ENCODE results near the gene GINS1. TPM values are rescaled to one million over a fixed set of nuclear protein-coding genes. Genes with fewer than 3 reads are reported as not detected.

The GINS1 gene
- total and polyA plus RNA-seq, 7 donors = 0.28 to 7.6 (median 1.2) TPM

DNA sequence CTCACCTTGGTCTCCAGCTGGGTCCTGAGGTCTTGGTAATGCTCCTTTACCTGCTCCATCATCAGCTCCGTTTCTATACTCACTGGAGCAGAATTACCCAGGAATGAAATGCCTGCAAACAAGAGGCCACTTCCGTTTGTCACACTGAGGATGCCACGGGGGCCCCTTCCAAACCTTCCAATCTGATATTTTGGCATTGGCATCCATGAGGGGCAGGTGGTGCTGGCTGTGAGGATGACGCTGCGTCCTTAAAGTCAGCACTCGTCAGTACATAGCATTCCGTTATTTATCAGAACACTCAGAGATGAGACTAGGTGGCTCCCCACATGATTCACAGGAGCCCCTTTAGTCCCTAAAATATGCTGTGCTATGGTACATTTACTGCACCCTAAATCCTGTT lies 72.7 kb downstream of the GINS1 start:
- WGBS, 2 donors = 92 to 94% methylated on average over 7 of the region's 7 CpGs
- intact Hi-C loops (cut with DNase I) = no loop called here
- TF ChIP-seq, protein P1, sequence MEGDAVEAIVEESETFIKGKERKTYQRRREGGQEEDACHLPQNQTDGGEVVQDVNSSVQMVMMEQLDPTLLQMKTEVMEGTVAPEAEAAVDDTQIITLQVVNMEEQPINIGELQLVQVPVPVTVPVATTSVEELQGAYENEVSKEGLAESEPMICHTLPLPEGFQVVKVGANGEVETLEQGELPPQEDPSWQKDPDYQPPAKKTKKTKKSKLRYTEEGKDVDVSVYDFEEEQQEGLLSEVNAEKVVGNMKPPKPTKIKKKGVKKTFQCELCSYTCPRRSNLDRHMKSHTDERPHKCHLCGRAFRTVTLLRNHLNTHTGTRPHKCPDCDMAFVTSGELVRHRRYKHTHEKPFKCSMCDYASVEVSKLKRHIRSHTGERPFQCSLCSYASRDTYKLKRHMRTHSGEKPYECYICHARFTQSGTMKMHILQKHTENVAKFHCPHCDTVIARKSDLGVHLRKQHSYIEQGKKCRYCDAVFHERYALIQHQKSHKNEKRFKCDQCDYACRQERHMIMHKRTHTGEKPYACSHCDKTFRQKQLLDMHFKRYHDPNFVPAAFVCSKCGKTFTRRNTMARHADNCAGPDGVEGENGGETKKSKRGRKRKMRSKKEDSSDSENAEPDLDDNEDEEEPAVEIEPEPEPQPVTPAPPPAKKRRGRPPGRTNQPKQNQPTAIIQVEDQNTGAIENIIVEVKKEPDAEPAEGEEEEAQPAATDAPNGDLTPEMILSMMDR (IDR thresholded peaks at IDR 0.05) = no peak
- TF ChIP-seq POLR2A (IDR thresholded peaks at IDR 0.05) (no peak), EP300 (IDR thresholded peaks at IDR 0.05) (no peak)
- no peaks in the 10 kb centered on the region for H3K27me3 ChIP-seq
- H3K36me3 ChIP-seq = peaks cover 0 to 78% (median 4%) of the 10 kb centered on the region in 4 donors
- no peaks in the 10 kb centered on the region for H3K9me3 ChIP-seq
- no peaks in the 10 kb centered on the region for H3K4me1 ChIP-seq
- no peak for DNase-seq
- H3K4me3 ChIP-seq = no peak overlapping the region
- H3K27ac ChIP-seq = no peak overlapping the region

DNA sequence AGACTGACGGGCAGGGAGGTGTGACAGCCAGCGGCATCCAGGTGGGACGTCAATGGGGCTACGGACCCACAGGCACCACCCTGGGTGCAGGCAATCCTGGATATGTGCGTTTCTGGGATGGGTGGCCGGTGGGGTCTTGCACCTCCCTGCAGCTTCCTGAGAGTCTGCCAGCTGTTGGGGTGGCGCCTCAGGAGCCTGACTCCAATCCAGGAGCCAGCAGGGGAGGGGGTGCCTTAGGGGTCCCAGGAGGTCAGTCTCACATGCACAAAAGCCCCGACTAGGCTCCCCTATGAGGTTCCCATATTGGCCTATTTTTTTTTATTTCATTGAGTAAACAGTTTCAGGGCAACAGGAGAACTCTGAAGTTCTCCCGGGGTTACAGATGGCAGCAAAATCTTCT lies 73.3 kb downstream of the GINS1 start:
- TF ChIP-seq EP300 (IDR thresholded peaks at IDR 0.05) (no peak), POLR2AphosphoS5 (IDR thresholded peaks at IDR 0.05) (no peak), POLR2A (IDR thresholded peaks at IDR 0.05) (no peak)
- TF ChIP-seq, protein P1 (IDR thresholded peaks at IDR 0.05) = no peak
- Histone ChIP-seq H3K9me3 (no peaks in the 10 kb centered on the region), H3K36me3 (peaks cover 0 to 78% (median 4%) of the 10 kb centered on the region in 4 donors), H3K4me3 (no peak overlapping the region), H3K27ac (no peak overlapping the region), H3K4me1 (no peaks in the 10 kb centered on the region), H3K27me3 (no peaks in the 10 kb centered on the region)
- intact Hi-C loops (cut with DNase I) = no loop called here
- DNase-seq = no peak
- 92 to 93% methylated on average over 9 of the region's 9 CpGs for WGBS, 2 donors

DNA sequence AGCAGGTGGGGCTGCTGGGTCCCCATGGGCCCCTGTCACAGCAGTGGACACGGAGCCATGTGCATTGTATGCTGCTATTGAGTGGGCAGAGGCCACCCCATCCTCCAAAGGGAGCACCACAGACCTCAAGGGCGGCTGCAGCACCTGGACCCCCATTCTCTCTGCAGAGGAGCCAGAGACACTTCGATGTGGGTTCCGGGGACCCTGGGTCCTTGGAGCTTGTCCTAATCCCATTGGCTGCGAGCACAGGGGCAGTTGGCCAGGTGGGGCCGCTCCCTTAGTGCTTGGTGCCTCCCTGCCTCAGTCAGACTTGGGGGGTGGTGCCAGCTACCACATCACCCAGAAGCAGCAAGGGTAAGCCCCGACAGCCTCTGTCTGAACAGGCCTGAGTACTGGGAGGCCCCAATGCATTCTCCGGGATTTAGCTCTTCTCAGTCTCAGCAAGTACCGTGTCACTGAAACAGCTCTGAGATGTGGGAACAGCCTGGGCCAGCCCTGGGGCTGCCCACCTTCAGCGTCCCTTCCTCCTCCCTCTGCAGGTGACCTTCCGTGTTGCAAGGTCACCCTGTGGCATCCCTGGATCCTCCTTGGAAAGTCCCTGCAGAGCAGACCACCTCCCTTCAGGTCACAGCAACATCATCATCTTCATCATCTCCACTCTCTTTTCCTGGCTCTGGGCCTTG lies 73.9 kb downstream of the GINS1 start:
- whole genome bisulfite sequencing, 2 donors = 93 to 95% methylated on average over 11 of the region's 11 CpGs
- Histone ChIP-seq H3K36me3 (peaks cover 0 to 77% (median 4%) of the 10 kb centered on the region in 4 donors), H3K4me3 (no peak overlapping the region), H3K27me3 (no peaks in the 10 kb centered on the region), H3K27ac (no peak overlapping the region), H3K4me1 (no peaks in the 10 kb centered on the region), H3K9me3 (no peaks in the 10 kb centered on the region)
- TF ChIP-seq POLR2A (IDR thresholded peaks at IDR 0.05) = no peak
- no peak for DNase-seq
- intact Hi-C loops (cut with DNase I) = no loop called here

DNA sequence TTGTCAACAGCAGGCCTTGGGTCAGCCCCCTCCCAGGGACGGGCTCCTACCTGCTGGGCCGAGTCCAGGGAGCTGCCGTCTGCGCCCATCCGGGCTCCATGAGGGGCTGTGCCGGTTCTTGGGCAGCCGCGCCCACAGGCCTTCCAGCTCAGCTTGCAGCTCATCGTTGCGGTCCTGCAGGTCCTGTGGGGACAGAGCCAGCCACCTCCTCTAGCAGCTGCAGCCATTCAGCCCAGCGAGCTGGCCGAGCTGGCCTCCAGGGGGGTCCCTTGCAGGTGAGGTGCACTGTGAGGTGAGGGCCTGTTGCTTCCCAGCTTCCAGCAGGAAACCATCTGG lies 74.4 kb downstream of the GINS1 start:
- intact Hi-C loops (cut with DNase I) = no loop called here
- peaks cover 0 to 75% (median 4%) of the 10 kb centered on the region in 4 donors for H3K36me3 ChIP-seq
- 94 to 95% methylated on average over 12 of the region's 12 CpGs for WGBS, 2 donors

DNA sequence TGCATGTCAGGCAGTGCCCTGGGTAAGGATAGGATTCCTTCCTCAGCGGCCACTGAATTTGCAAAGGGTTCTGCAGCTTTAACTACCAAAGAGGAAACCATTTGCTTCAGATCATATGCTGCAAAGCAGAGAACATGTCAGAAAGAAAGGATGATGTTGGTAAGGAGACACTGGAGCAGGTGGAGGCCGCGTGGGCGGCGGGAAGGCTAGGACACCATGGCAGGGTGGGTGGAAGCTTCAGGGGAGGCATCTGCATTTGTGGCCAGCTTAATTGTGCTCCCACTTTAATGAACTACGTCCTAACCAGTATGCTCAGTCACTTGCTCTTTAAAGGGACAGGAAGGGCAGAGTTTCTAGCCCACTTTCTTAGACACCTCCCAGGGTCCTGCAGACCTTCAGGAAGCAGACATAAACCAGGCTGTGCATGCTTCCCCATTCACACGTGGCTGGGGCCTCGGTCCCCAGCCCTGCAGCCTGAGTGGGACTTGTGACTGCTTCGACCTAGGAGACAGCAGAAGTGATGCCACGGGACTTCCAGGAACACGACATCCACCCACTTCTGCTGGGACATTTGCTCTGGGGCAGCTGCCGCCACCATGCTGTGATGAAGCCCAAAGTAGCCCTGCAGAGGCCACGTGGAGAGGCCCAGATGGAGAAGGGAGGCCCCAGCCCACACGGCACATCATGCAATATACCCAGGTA lies 76.1 kb downstream of the GINS1 start:
- WGBS, 2 donors = 82 to 91% methylated on average over 14 of the region's 14 CpGs
- TF ChIP-seq, protein P1 (IDR thresholded peaks at IDR 0.05) = no peak
- no peak for TF ChIP-seq POLR2A (IDR thresholded peaks at IDR 0.05)
- no peak for TF ChIP-seq POLR2AphosphoS5 (IDR thresholded peaks at IDR 0.05)
- no peak for TF ChIP-seq EP300 (IDR thresholded peaks at IDR 0.05)
- Histone ChIP-seq H3K27me3 (no peaks in the 10 kb centered on the region), H3K36me3 (peaks cover 3 to 71% (median 6%) of the 10 kb centered on the region in 4 donors), H3K9me3 (no peaks in the 10 kb centered on the region), H3K4me1 (no peaks in the 10 kb centered on the region), H3K4me3 (no peak overlapping the region), H3K27ac (no peak overlapping the region)
- intact Hi-C loops (cut with DNase I) = no loop called here
- DNase-seq = no peak

More for the DNA sequence above, 74.4 kb downstream of the GINS1 start:
- TF ChIP-seq EP300 (IDR thresholded peaks at IDR 0.05) = no peak
- TF ChIP-seq POLR2A (IDR thresholded peaks at IDR 0.05) = no peak
- TF ChIP-seq POLR2AphosphoS5 (IDR thresholded peaks at IDR 0.05) = no peak
- TF ChIP-seq, protein P1 (IDR thresholded peaks at IDR 0.05) = no peak
- Histone ChIP-seq H3K9me3 (no peaks in the 10 kb centered on the region), H3K27me3 (no peaks in the 10 kb centered on the region), H3K4me3 (no peak overlapping the region), H3K27ac (no peak overlapping the region), H3K4me1 (no peaks in the 10 kb centered on the region)
- DNase-seq = no peak
